K562 (cell line): ENCODE measurements around the gene OPCML. TPM values are rescaled to one million over a fixed set of nuclear protein-coding genes. Genes with fewer than 3 reads are reported as not detected.

Experiments used
- ATAC-seq: fragments of 200-7000 bp; cut with Tn5 transposase; 3 replicates; pipeline ENCODE4 v1.9.1; 2020; ENCODE audit warnings: moderate library complexity
- Bru-seq: library from RNA; stranded (reverse); fragments of 400-500 nt; gene quantifications from one replicate; lab custom pipeline; 2021; lab: Mats Ljungman, UMichigan
- BruChase-seq, 2 experiments: library from RNA; stranded (reverse); fragments of 400-500 nt; gene quantifications; one replicate each; lab custom pipeline; 2021; lab: Mats Ljungman, UMichigan
- BruUV-seq: library from RNA; stranded (reverse); fragments of 400-500 nt; replicated peaks from 2 replicates; lab custom pipeline; 2021; lab: Mats Ljungman, UMichigan
- CTCF ChIA-PET: fragments of 300-600 bp; formaldehyde crosslinking; extraction: SDS; loops from one replicate; lab custom pipeline; 2021; ENCODE audit warnings: low intra/inter-chr PET ratio; lab: Yijun Ruan, JAX
- POLR2A ChIA-PET: fragments of 300-600, 350-650 bp; sonication (Branson Sonifier 250); formaldehyde crosslinking; extraction: SDS; loops from one replicate; lab custom pipeline; 2021; ENCODE audit warnings: antibody characterized with exemption, inconsistent platforms; lab: Yijun Ruan, JAX
- DNase-seq, 4 experiments: peaks; one replicate each; pipeline versions ENCODE4 v3.0.0 to v3.0.0-alpha.2; 2011 to 2018; ENCODE audit warnings: low spot score in 3 of 4, mixed read lengths in 3 of 4; ENCODE audit errors: extremely low read depth in 1 of 4
- FAIRE-seq: peaks from 2 replicates; lab custom pipeline; 2011; peaks lifted over from hg19 to GRCh38; lab: Jason Lieb, UNC
- H2AFZ ChIP-seq: 2 replicates; pipeline ENCODE4 v1.6.0; 2011; ENCODE audit warnings: low read depth, low read length, control low read depth, inconsistent platforms
- H3K27ac ChIP-seq: fragments of 200-600 bp; 3 replicates; pipeline ENCODE4 v1.8.0; 2011; ENCODE audit warnings: low read depth, mild to moderate bottlenecking, control low read depth, inconsistent platforms, low read length, moderate library complexity, mixed read lengths; ENCODE audit errors: extremely low read depth
- H3K27me3 ChIP-seq, 2 experiments: fragments of 300-600 bp in 1 of 2; 2 replicates in 1 of 2; 3 replicates in 1 of 2; pipeline versions ENCODE4 v1.6.0 to v1.8.0; 2011; ENCODE audit warnings: inconsistent platforms in 2 of 2, low read length in 2 of 2, mild to moderate bottlenecking in 1 of 2, mixed read lengths in 1 of 2, moderate library complexity in 1 of 2; ENCODE audit not compliant: control insufficient read depth in 2 of 2, insufficient read depth in 2 of 2
- H3K36me3 ChIP-seq: fragments of 300-600 bp; 3 replicates; pipeline ENCODE4 v1.8.0; 2011; ENCODE audit warnings: mild to moderate bottlenecking, low read length, inconsistent platforms; ENCODE audit not compliant: control insufficient read depth, insufficient read depth
- H3K4me1 ChIP-seq, 2 experiments: fragments of 200-600 bp in 1 of 2; replicated peaks in 1 of 2; 2 replicates in 1 of 2; 3 replicates in 1 of 2; pipeline versions ENCODE4 v1.5.1 to v1.8.0; 2011; ENCODE audit warnings: inconsistent platforms in 2 of 2, low read length in 2 of 2, mild to moderate bottlenecking in 1 of 2, mixed read lengths in 1 of 2, moderate library complexity in 1 of 2; ENCODE audit not compliant: control insufficient read depth in 2 of 2, insufficient read depth in 2 of 2
- H3K4me2 ChIP-seq: 2 replicates; pipeline ENCODE4 v1.6.1; 2011; ENCODE audit warnings: low read length, control low read depth, inconsistent platforms, mixed read lengths; ENCODE audit not compliant: insufficient read depth
- H3K4me3 ChIP-seq: fragments of 200-600 bp; sonication (generic), shearing (Covaris generic); 2 replicates; pipeline ENCODE4 v1.5.1; 2016; ENCODE audit warnings: control low read depth, inconsistent platforms
- H3K79me2 ChIP-seq: fragments of 200-600 bp; 3 replicates; pipeline ENCODE4 v1.8.0; 2011; ENCODE audit warnings: low read length, inconsistent platforms; ENCODE audit not compliant: control insufficient read depth, insufficient read depth
- H3K9ac ChIP-seq, 2 experiments: 2 replicates each; pipeline versions ENCODE4 v1.6.0 to v1.6.1; 2011; ENCODE audit warnings: low read depth in 2 of 2, low read length in 2 of 2, control low read depth in 1 of 2, inconsistent platforms in 1 of 2, mild to moderate bottlenecking in 1 of 2, mixed read lengths in 1 of 2; ENCODE audit not compliant: insufficient read depth in 1 of 2
- H3K9me1 ChIP-seq: one replicate; pipeline ENCODE4 v1.6.0; 2011; ENCODE audit warnings: inconsistent platforms, mild to moderate bottlenecking, low read length, moderate library complexity; ENCODE audit not compliant: control insufficient read depth, insufficient read depth
- H3K9me3 ChIP-seq: replicated peaks from 2 replicates; pipeline ENCODE4 v1.5.1; 2011; ENCODE audit warnings: low read depth, low read length, inconsistent platforms; ENCODE audit not compliant: control insufficient read depth, insufficient read depth
- H4K20me1 ChIP-seq: replicated peaks from 2 replicates; pipeline ENCODE4 v1.6.1; 2011; ENCODE audit warnings: low read length, inconsistent platforms, mixed read lengths; ENCODE audit not compliant: control insufficient read depth, insufficient read depth
- CLOCK ChIP-seq: fragments of 250-450 bp; sonication (Bioruptor Pico); IDR thresholded peaks from 2 replicates; pipeline ENCODE4 v1.4.0; 2020; ENCODE audit warnings: mild to moderate bottlenecking, moderate library complexity, borderline replicate concordance
- FOXJ2 ChIP-seq: fragments of 200-800 bp; sonication (Bioruptor generic); IDR thresholded peaks from 2 replicates; pipeline ENCODE4 v1.6.1; 2016; ENCODE audit warnings: missing genetic modification characterization, missing compliant biosample characterization
- JUNB ChIP-seq: fragments of 450-650 bp; formaldehyde crosslinking; conservative IDR thresholded peaks from 2 replicates; pipeline ENCODE4 v1.4.0; 2020; ENCODE audit warnings: mild to moderate bottlenecking
- PHB2 ChIP-seq: fragments of 450-650 bp; IDR thresholded peaks from 2 replicates; pipeline ENCODE4 v1.6.1; 2017; ENCODE audit warnings: low read depth
- PREB ChIP-seq: sonication (generic); formaldehyde crosslinking; IDR thresholded peaks from 2 replicates; pipeline ENCODE4 v1.8.1; 2023; ENCODE audit warnings: mild to moderate bottlenecking, missing genetic modification reagents
- RNF2 ChIP-seq: sonication (generic); IDR thresholded peaks from 2 replicates; pipeline ENCODE4 v1.6.1; 2016
- SREBF2 ChIP-seq: sonication (generic); formaldehyde crosslinking; IDR thresholded peaks from 2 replicates; pipeline ENCODE4 v1.4.0; 2020; ENCODE audit warnings: mild to moderate bottlenecking, missing genetic modification reagents
- U2AF2 ChIP-seq: fragments of 200-400 bp; formaldehyde crosslinking; optimal IDR thresholded peaks from 2 replicates; pipeline ENCODE3; 2017; ENCODE audit warnings: low read depth, mild to moderate bottlenecking, low read length
- XRCC5 ChIP-seq: fragments of 200-400 bp; formaldehyde crosslinking; IDR thresholded peaks from 2 replicates; pipeline ENCODE4 v1.6.1; 2017; ENCODE audit warnings: low read depth, mild to moderate bottlenecking, low read length
- ZNF592 ChIP-seq: fragments of 450-650 bp; IDR thresholded peaks from 2 replicates; pipeline ENCODE4 v1.6.1; 2017; ENCODE audit warnings: antibody characterized with exemption, mild to moderate bottlenecking
- WGBS: fragments of 100-300 bp; shearing (Covaris generic); methylation state at CpG from one replicate; pipeline ENCODE4 v1.1.6; 2016; ENCODE audit warnings: low coverage, mixed read lengths; ENCODE audit not compliant: insufficient coverage; ENCODE audit errors: missing lambda C conversion rate; 5-methylcytosine and 5-hydroxymethylcytosine counted together
- in situ Hi-C: fragments of 300-500 bp; cut with MboI; formaldehyde crosslinking; loops from 4 replicates; pipeline ENCODE4 v1.15.0; 2018; ENCODE audit warnings: inconsistent platforms, mixed read lengths
- intact Hi-C: fragments of 100-400 bp; cut with micrococcal nuclease; formaldehyde crosslinking; loops from 2 replicates; pipeline ENCODE4 v1.14.2; 2022
- long read RNA-seq, 3 experiments: library from polyadenylated mRNA in 2 of 3; library from RNA in 1 of 3; unstranded in 2 of 3; stranded (forward) in 1 of 3; transcript quantifications; one replicate each; pipeline ENCODE4 v2.0.0, GENCODE V29; 2019 to 2022
- polyA minus RNA-seq, 3 experiments: library from RNA; depleted of rRNA, polyadenylated mRNA; stranded (reverse); fragments of >200 nt; gene quantifications; 2 replicates each; pipeline ENCODE4 v1.2.3, GENCODE V29; 2011
- polyA plus RNA-seq, 8 experiments: library from polyadenylated mRNA; depleted of rRNA in 4 of 8; stranded (reverse) in 5 of 8; unstranded in 3 of 8; fragments of >200 nt; fragmentation: Nextera tagmentation in 2 of 8; fragmentation: Illumina TruSeq in 1 of 8; extraction: Ambion mirVana in 2 of 8; extraction: Trizol in 1 of 8; gene quantifications; 2 replicates each; pipeline versions ENCODE4 v1.2.1 to v1.2.3, GENCODE V29; 2011 to 2014; ENCODE audit warnings: inconsistent platforms in 1 of 8, missing spikeins in 1 of 8
- total RNA-seq, 7 experiments: library from RNA; depleted of rRNA in 6 of 7; stranded (reverse); fragments of >200 nt in 6 of 7; fragmentation: Illumina TruSeq in 2 of 7; extraction: Trizol in 2 of 7; gene quantifications; 2 replicates each; pipeline versions ENCODE4 v1.2.1 to v1.2.3, GENCODE V29; 2011 to 2021; ENCODE audit warnings: low replicate concordance in 1 of 7

Gene OPCML
- total RNA-seq (2011; cell fraction: chromatin; rRNA removed; ENCODE audit: low replicate concordance): not detected in 2 replicates
- total RNA-seq (2011; cell fraction: nucleolus; rRNA removed): not detected in 2 replicates
- not detected in 2 replicates for total RNA-seq (2011; cell fraction: nucleoplasm; rRNA removed)
- total RNA-seq (2014; rRNA removed) (not detected in 2 replicates), total RNA-seq (2014; rRNA removed; fragmentation: Illumina TruSeq; extraction: Trizol) (not detected in 2 replicates), total RNA-seq (2015; rRNA removed; fragmentation: Illumina TruSeq; extraction: Trizol) (not detected in 2 replicates), total RNA-seq (2021) (not detected in 2 replicates), polyA plus RNA-seq (2011; rRNA removed) (not detected in 2 replicates), polyA plus RNA-seq (2014; fragmentation: Illumina TruSeq; extraction: Trizol) (not detected in 2 replicates), polyA plus RNA-seq (2014; fragmentation: Nextera tagmentation; extraction: Ambion mirVana) (not detected), polyA plus RNA-seq (2014; rRNA removed) (not detected in 2 replicates), polyA minus RNA-seq (2011; rRNA and poly(A)+ RNA removed) (not detected in 2 replicates), Bru-seq, nascent RNA (percentile 0 among the genes with signal in this experiment), BruChase-seq, experiment 1, labeled RNA remaining after a 2-hour chase (percentile 0 among the genes with signal in this experiment), BruChase-seq, experiment 2, labeled RNA remaining after a 6-hour chase (percentile 0 among the genes with signal in this experiment)
- not detected in 2 replicates for polyA plus RNA-seq (2011; cell fraction: cytosol; rRNA removed)
- polyA plus RNA-seq (2011; cell fraction: nucleus; rRNA removed): not detected in 2 replicates
- not detected in 2 replicates for polyA plus RNA-seq (2012)
- polyA minus RNA-seq (2011; cell fraction: cytosol; rRNA and poly(A)+ RNA removed): not detected in 2 replicates
- polyA minus RNA-seq (2011; cell fraction: nucleus; rRNA and poly(A)+ RNA removed): not detected in 2 replicates
- long read RNA-seq, experiment 1, partial matches to known transcripts: 0 of 1 reads
- long read RNA-seq, experiment 1, other reads (novel, unspliced or antisense): 1 of 1 reads
- long read RNA-seq, experiment 2: 0 reads
- long read RNA-seq, experiment 3: 0 reads

- DNase-seq: no peak
- Histone ChIP-seq H3K9me3 (no peaks in the 10 kb centered on the region), H3K4me2 (no peak within 1 kb of the TSS), H3K4me3 (no peak within 1 kb of the TSS), H3K79me2 (no peaks in the 10 kb centered on the region), H4K20me1 (no peaks in the 10 kb centered on the region), H3K27ac (no peak within 1 kb of the TSS), H3K36me3 (no peaks in the 10 kb centered on the region), H3K9me1 (no peaks in the 10 kb centered on the region), H3K9ac (no peak within 1 kb of the TSS), H3K4me1 (no peaks in the 10 kb centered on the region), H2AFZ (no peak within 1 kb of the TSS), H3K27me3 (no peaks in the 10 kb centered on the region)
- ChIA-PET POLR2A (interaction anchor here (0.7 to 1.1 kb wide), 2 partner anchors 9 to 322 kb away, joined by 3 to 5 read pairs; no protein-coding TSS in a partner anchor), CTCF (no interaction called here)
- no peak for ATAC-seq
- no peak for FAIRE-seq
- no TSS peak for BruUV-seq
- intact Hi-C loops (no loop called here), in situ Hi-C loops (no loop called here)
- WGBS: 2% methylated on average over 15 of the region's 27 CpGs
- TF ChIP-seq XRCC5 (no peak), SREBF2 (CRISPR knock-in tag) (no peak), PREB (CRISPR knock-in tag) (no peak), RNF2 (no peak), PHB2 (no peak), CLOCK (CRISPR knock-in tag) (no peak), U2AF2 (no peak), JUNB (CRISPR knock-in tag) (no peak), FOXJ2 (tag) (no peak), ZNF592 (no peak)
Observed at GRCh38 chr11:133531971-133532651, at the start of gene OPCML. Gene OPCML (minus strand): TSS chr11:133532501.
